HL-60 (cell line): ENCODE data around the gene CLNK.

Experiments used
- POLR2AphosphoS5 ChIP-seq: IDR thresholded peaks from 2 replicates; pipeline ENCODE4 v1.6.1; 2012; ENCODE audit warnings: low read depth
- TF ChIP-seq, protein P1 (sequence below): IDR thresholded peaks from one replicate; pipeline ENCODE4 v1.5.1; 2011; ENCODE audit warnings: low read length, control low read depth, inconsistent platforms; ENCODE audit not compliant: insufficient read depth

- TF ChIP-seq, protein P1, sequence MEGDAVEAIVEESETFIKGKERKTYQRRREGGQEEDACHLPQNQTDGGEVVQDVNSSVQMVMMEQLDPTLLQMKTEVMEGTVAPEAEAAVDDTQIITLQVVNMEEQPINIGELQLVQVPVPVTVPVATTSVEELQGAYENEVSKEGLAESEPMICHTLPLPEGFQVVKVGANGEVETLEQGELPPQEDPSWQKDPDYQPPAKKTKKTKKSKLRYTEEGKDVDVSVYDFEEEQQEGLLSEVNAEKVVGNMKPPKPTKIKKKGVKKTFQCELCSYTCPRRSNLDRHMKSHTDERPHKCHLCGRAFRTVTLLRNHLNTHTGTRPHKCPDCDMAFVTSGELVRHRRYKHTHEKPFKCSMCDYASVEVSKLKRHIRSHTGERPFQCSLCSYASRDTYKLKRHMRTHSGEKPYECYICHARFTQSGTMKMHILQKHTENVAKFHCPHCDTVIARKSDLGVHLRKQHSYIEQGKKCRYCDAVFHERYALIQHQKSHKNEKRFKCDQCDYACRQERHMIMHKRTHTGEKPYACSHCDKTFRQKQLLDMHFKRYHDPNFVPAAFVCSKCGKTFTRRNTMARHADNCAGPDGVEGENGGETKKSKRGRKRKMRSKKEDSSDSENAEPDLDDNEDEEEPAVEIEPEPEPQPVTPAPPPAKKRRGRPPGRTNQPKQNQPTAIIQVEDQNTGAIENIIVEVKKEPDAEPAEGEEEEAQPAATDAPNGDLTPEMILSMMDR: no peak
- no peak for TF ChIP-seq POLR2AphosphoS5
These were observed 18.0 kb downstream of the CLNK start for GRCh38 chr4:10666616-10667015.
